ENCODE measurements around the gene LAMTOR1. TPM values are rescaled to one million over a fixed set of nuclear protein-coding genes. Genes with fewer than 3 reads are reported as not detected.
A peak's percentile ranks its signal among the peaks of the same experiment; 100 is the strongest.

LAMTOR1 gene
- total and polyA plus RNA-seq, 2 of the 8 experiments (the other 6 are each of a cell fraction or from before 2014, with no cell fraction given), result 82.1 to 160 TPM

GRCh38 chr11:72079819-72080325 lies 23.2 kb downstream of the LAMTOR1 start:
- TF ChIP-seq SIN3A (conservative IDR thresholded peaks at IDR 0.05 in 1 of 2, IDR thresholded peaks at IDR 0.05 in 1 of 2; ENCODE audit: low read depth in 1 of 2, low read length in 2 of 2), result peak in 1 of 2 experiments; percentile 66; a peak in 1 of 4 replicates
- no peak for TF ChIP-seq CBX5 (IDR thresholded peaks at IDR 0.05; ENCODE audit: low read depth, low read length)
- Histone ChIP-seq H3K9ac (replicated peaks in 1 of 4; ENCODE audit: extremely low read depth in 1 of 4, low read depth in 3 of 4, low read length in 3 of 4) (peak overlapping the region; percentile 57 to 87 (median 74)), H2BK120ac (replicated peaks; ENCODE audit: low read depth, low read length) (no peak overlapping the region), H3K56ac (replicated peaks; ENCODE audit: insufficient read length, low read depth, low read length) (peak overlapping the region; percentile 70), H3K4me1 (replicated peaks in 1 of 4; ENCODE audit: control insufficient read depth in 3 of 4, insufficient read depth in 4 of 4, low read length in 3 of 4) (peaks cover 0 to 5% (median 0%) of the 10 kb centered on the region in 4 experiments; a peak in 3 of 7 replicates), H4K5ac (ENCODE audit: insufficient read length, low read depth, low read length) (peak overlapping the region; percentile 18), H3K14ac (ENCODE audit: insufficient read length) (no peak overlapping the region), H2BK20ac (ENCODE audit: low read length) (no peak overlapping the region), H2BK12ac (ENCODE audit: low read depth, low read length) (no peak overlapping the region), H2AFZ (ENCODE audit: low read length) (0 out of 2 replicates have a peak overlapping the region, but pooled peaks have one; percentile 4), H2BK5ac (ENCODE audit: low read depth, low read length) (peak overlapping the region; percentile 78), H3K36me3 (ENCODE audit: control insufficient read depth in 2 of 4, insufficient read depth in 4 of 4, low read length in 3 of 4) (no peaks in the 10 kb centered on the region; a peak in 1 of 8 replicates), H4K20me1 (replicated peaks in 1 of 2; ENCODE audit: control insufficient read depth in 1 of 2, insufficient read depth in 2 of 2, low read length in 2 of 2) (peaks cover 4% of the 10 kb centered on the region in 2 experiments), H2BK15ac (ENCODE audit: low read length) (no peak overlapping the region), H3K4ac (replicated peaks; ENCODE audit: insufficient read length, low read depth, low read length) (no peak overlapping the region), H4K8ac (ENCODE audit: extremely low read depth, insufficient read depth, low read length) (peak overlapping the region; percentile 87; the same call in 1 of the 2 replicates), H3K18ac (ENCODE audit: extremely low read depth, low read length) (peak overlapping the region; percentile 66; the same call in 1 of the 2 replicates), H3K27ac (ENCODE audit: low read depth, low read length) (peak overlapping the region; percentile 83; the same call in 1 of the 2 replicates), H3K23me2 (ENCODE audit: low read depth, low read length) (peaks cover 4% of the 10 kb centered on the region; the same call in 1 of the 2 replicates), H3K9me3 (ENCODE audit: insufficient read depth in 2 of 2, low read depth in 1 of 2, low read length in 1 of 2) (no peaks in the 10 kb centered on the region), H3K4me3 (ENCODE audit: extremely low read depth in 1 of 4, insufficient read depth in 2 of 4, low read depth in 3 of 4, low read length in 4 of 4) (peak overlapping the region; percentile 66 to 100 (median 86)), H3K79me1 (ENCODE audit: low read depth, low read length) (peaks cover 4% of the 10 kb centered on the region; the same call in 1 of the 2 replicates), H2AK5ac (ENCODE audit: low read depth, low read length) (no peak overlapping the region), H3K79me2 (ENCODE audit: control insufficient read depth in 1 of 2, insufficient read depth in 2 of 2, low read length in 2 of 2) (peaks cover 16 to 51% of the 10 kb centered on the region in 2 experiments), H3K23ac (ENCODE audit: insufficient read length) (no peak overlapping the region), H3K4me2 (ENCODE audit: insufficient read depth in 1 of 2, low read depth in 2 of 2, low read length in 2 of 2) (peak overlapping the region; percentile 79 to 86), H3K27me3 (replicated peaks in 1 of 4; ENCODE audit: control insufficient read depth in 3 of 4, extremely low read depth in 1 of 4, insufficient read depth in 3 of 4, low read length in 3 of 4) (no peaks in the 10 kb centered on the region), H4K91ac (replicated peaks; ENCODE audit: insufficient read length, low read length) (peak overlapping the region; percentile 23)
- no peak for FAIRE-seq
- ChIA-PET POLR2A (ENCODE audit: partially characterized antibody) (interaction anchor here (0.7 to 2.5 kb wide), 6 partner anchors 10 to 54 kb away, joined by 3 to 10 read pairs (median 4); partner anchors contain the start of gene ANAPC15), CTCF (ENCODE audit: partially characterized antibody) (interaction anchor here (1.5 to 3.0 kb wide), 3 partner anchors 11 to 55 kb away, joined by 6 to 16 read pairs (median 13); no protein-coding TSS in a partner anchor)
- WGBS, 2 experiments (ENCODE audit: extremely low coverage in 1 of 2, insufficient coverage in 1 of 2, insufficient read length in 1 of 2, insufficient replicate concordance in 2 of 2, low coverage in 1 of 2, low lambda C conversion rate in 2 of 2, missing lambda C conversion rate in 1 of 2), result 12% methylated on average over 11 of the region's 16 CpGs; no CpG with 5 or more reads in 1 of the 2 experiments
- DNase-seq (ENCODE audit: low read depth in 1 of 2, low spot score in 2 of 2), result no peak
